Measurements from ENCODE around the gene SAXO2.
"Not testable (repeated sequence)": the region's sequence is repeated elsewhere in the genome, so short reads cannot be mapped to it uniquely, and the experiment has no call there.

The SAXO2 gene

GRCh38 chr15:82262422-82263026 lies at the start of gene SAXO2, which contains the start of gene EFL1:
Gene SAXO2 (plus strand): TSS chr15:82262818. CDS start chr15:82262880, 62 bp downstream.
Gene EFL1 (minus strand): TSS chr15:82262734. CDS start chr15:82261778, 956 bp downstream.
- peak; percentile 55 for DNase-seq

- not testable (repeated sequence) for DNase-seq
These were observed 46.5 kb upstream of the SAXO2 start for GRCh38 chr15:82216092-82216491.

GRCh38 chr15:82221535-82221934 lies 41.1 kb upstream of the SAXO2 start:
- DNase-seq, result not testable (repeated sequence)

GRCh38 chr15:82228750-82229149 lies 33.9 kb upstream of the SAXO2 start:
- DNase-seq, result no peak

GRCh38 chr15:82231233-82231632 lies 31.4 kb upstream of the SAXO2 start:
- no peak for DNase-seq

GRCh38 chr15:82231842-82232241 lies 30.8 kb upstream of the SAXO2 start:
- no peak for DNase-seq

GRCh38 chr15:82237944-82238534 lies 24.6 kb upstream of the SAXO2 start:
- DNase-seq, result not testable (repeated sequence)

GRCh38 chr15:82239685-82240391 lies 22.8 kb upstream of the SAXO2 start:
- DNase-seq, result no peak

GRCh38 chr15:82241836-82242499 lies 20.6 kb upstream of the SAXO2 start:
- not testable (repeated sequence) for DNase-seq

- DNase-seq, result not testable (repeated sequence)
These were observed 19.0 kb upstream of the SAXO2 start for GRCh38 chr15:82243644-82244043.

- not testable (repeated sequence) for DNase-seq
These were observed 16.7 kb upstream of the SAXO2 start for GRCh38 chr15:82245956-82246355.

GRCh38 chr15:82248261-82248660 lies 14.4 kb upstream of the SAXO2 start:
- DNase-seq, result not testable (repeated sequence)

GRCh38 chr15:82261566-82262421 lies 824 bp upstream of the SAXO2 start:
- not testable (repeated sequence) for DNase-seq

- DNase-seq, result no peak
These were observed 732 bp downstream of the SAXO2 start for GRCh38 chr15:82263350-82263749.

GRCh38 chr15:82267137-82267536 lies 4.5 kb downstream of the SAXO2 start:
- not testable (repeated sequence) for DNase-seq

- DNase-seq, result not testable (repeated sequence)
These were observed 5.8 kb downstream of the SAXO2 start for GRCh38 chr15:82268454-82268853.

- DNase-seq, result no peak
These were observed 9.5 kb downstream of the SAXO2 start for GRCh38 chr15:82272154-82272553.

- no peak for DNase-seq
These were observed 12.8 kb downstream of the SAXO2 start for GRCh38 chr15:82275410-82275809.

GRCh38 chr15:82281276-82281675 lies 18.7 kb downstream of the SAXO2 start:
- not testable (repeated sequence) for DNase-seq

- DNase-seq, result not testable (repeated sequence)
These were observed 19.8 kb downstream of the SAXO2 start for GRCh38 chr15:82282386-82282785.

GRCh38 chr15:82284381-82284780 lies 21.8 kb downstream of the SAXO2 start:
- not testable (repeated sequence) for DNase-seq

GRCh38 chr15:82286475-82286874 lies 23.9 kb downstream of the SAXO2 start:
- DNase-seq, result not testable (repeated sequence)

Measured in NCI-H2227 treated with DMSO at 0.1 percent for 48 hours (cell line).